Caco-2 (cell line): ENCODE data around the gene NGFR. TPM values are rescaled to one million over a fixed set of nuclear protein-coding genes. Genes with fewer than 3 reads are reported as not detected.

Source experiments
- BruUV-seq: library from RNA; stranded (reverse); fragments of 400-500 nt; replicated peaks from 2 replicates; lab custom pipeline; 2021; lab: Mats Ljungman, UMichigan
- CTCF ChIA-PET: fragments of 300-600 bp; sonication (Branson Sonifier 250); formaldehyde crosslinking; loops from one replicate; lab custom pipeline; 2022; ENCODE audit warnings: antibody characterized with exemption; lab: Charles Lee
- POLR2A ChIA-PET: fragments of 300-600 bp; sonication (Branson Sonifier 250); formaldehyde crosslinking; loops from one replicate; lab custom pipeline; 2022; ENCODE audit warnings: antibody characterized with exemption; lab: Charles Lee
- DNase-seq, 2 experiments: peaks; one replicate each; pipeline versions ENCODE4 v3.0.0 to v3.0.0-alpha.2; 2020 to 2022
- H3K27me3 ChIP-seq: replicated peaks from 2 replicates; pipeline ENCODE4 v1.6.0; 2011; ENCODE audit warnings: low read length; ENCODE audit not compliant: control insufficient read depth, insufficient read depth
- H3K36me3 ChIP-seq: 2 replicates; pipeline ENCODE4 v1.5.1; 2011; ENCODE audit warnings: low read length; ENCODE audit not compliant: control insufficient read depth, insufficient read depth
- H3K4me1 ChIP-seq: fragments of 250-450 bp; sonication (Bioruptor Pico); 2 replicates; pipeline ENCODE4 v1.5.1; 2020; ENCODE audit warnings: mild to moderate bottlenecking
- H3K4me3 ChIP-seq: 2 replicates; pipeline ENCODE4 v1.5.1; 2011; ENCODE audit warnings: low read depth, mild to moderate bottlenecking, control low read depth, low read length
- H3K9me3 ChIP-seq: fragments of 250-450 bp; sonication (Bioruptor Pico); 2 replicates; pipeline ENCODE4 v1.5.1; 2020; ENCODE audit warnings: mild to moderate bottlenecking, moderate library complexity
- H3K27ac Mint-ChIP-seq: one replicate; pipeline ENCODE4 v1.8.0; 2022; ENCODE audit warnings: mixed read lengths; ENCODE audit not compliant: unreplicated experiment
- H3K27me3 Mint-ChIP-seq: one replicate; pipeline ENCODE4 v1.8.0; 2022; ENCODE audit warnings: mixed read lengths; ENCODE audit not compliant: insufficient read depth, unreplicated experiment
- H3K36me3 Mint-ChIP-seq: one replicate; pipeline ENCODE4 v1.8.0; 2022; ENCODE audit warnings: mild to moderate bottlenecking, mixed read lengths; ENCODE audit not compliant: insufficient read depth, unreplicated experiment
- H3K4me1 Mint-ChIP-seq: one replicate; pipeline ENCODE4 v1.8.0; 2022; ENCODE audit warnings: low read depth, mixed read lengths; ENCODE audit not compliant: unreplicated experiment
- H3K4me3 Mint-ChIP-seq: one replicate; pipeline ENCODE4 v1.8.0; 2022; ENCODE audit warnings: mild to moderate bottlenecking, moderate library complexity, mixed read lengths; ENCODE audit not compliant: unreplicated experiment
- H3K9me3 Mint-ChIP-seq: one replicate; pipeline ENCODE4 v1.8.0; 2022; ENCODE audit warnings: mixed read lengths; ENCODE audit not compliant: unreplicated experiment
- CTCF ChIP-seq, 2 experiments: fragments of 200-600 bp in 1 of 2; IDR thresholded peaks; 1 replicate in 1 of 2; 2 replicates in 1 of 2; pipeline versions ENCODE4 v1.5.1 to v1.8.0; 2011 to 2022; ENCODE audit warnings: antibody characterized with exemption in 1 of 2, control low read depth in 1 of 2, inconsistent platforms in 1 of 2, low read depth in 1 of 2, low read length in 1 of 2, mild to moderate bottlenecking in 1 of 2, moderate library complexity in 1 of 2; ENCODE audit not compliant: insufficient read depth in 1 of 2, severe bottlenecking in 1 of 2, unreplicated experiment in 1 of 2
- intact Hi-C: fragments of 100-400 bp; cut with micrococcal nuclease; formaldehyde crosslinking; loops from one replicate; pipeline ENCODE4 v1.10.0; 2022; ENCODE audit not compliant: unreplicated experiment
- total RNA-seq: library from RNA; stranded (reverse); gene quantifications from 2 replicates; pipeline ENCODE4 v1.2.3, GENCODE V29; 2022

The NGFR gene
- total RNA-seq, 1 experiment from 2014 or later, result 1.6 TPM

DNA sequence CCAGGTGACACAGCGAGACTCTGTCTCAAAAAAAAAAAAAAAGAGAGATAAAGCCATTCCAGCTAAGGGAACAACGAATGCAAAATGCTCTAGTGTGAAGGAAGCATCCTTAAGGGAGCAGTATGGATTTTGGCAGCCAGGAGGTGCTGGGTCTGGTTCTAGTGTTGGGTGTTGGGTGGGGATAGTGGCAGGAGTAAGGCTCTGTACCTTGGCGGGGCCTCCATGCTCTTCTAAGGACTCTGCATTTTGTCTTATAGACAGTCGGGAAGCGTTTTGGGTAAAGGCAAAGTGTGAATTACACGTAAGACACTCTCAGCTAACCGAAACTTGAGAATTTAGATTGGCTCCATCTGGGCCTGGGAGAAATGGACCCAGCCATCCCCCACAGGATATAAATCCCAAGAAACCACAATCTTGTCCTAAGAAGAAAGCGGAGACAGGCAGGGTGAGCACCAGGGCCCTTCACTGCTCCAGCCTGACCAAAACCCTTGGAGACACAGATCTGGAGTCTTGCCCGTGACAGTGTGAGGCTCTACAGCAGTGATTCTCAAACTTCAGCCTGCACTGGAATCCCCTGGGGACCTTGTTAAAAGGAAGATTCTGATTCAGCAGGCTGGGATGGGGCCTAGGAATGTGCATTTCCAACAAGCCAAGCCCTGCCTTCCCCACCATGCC, 47.3 kb upstream of the NGFR start:
- Mint-ChIP-seq H3K27me3 (peaks cover 14% of the 10 kb centered on the region), H3K36me3 (peaks cover 5% of the 10 kb centered on the region), H3K27ac (no peak overlapping the region), H3K9me3 (no peaks in the 10 kb centered on the region), H3K4me1 (no peaks in the 10 kb centered on the region), H3K4me3 (no peak overlapping the region)
- intact Hi-C loops, result no loop called here
- Histone ChIP-seq H3K27me3 (no peaks in the 10 kb centered on the region), H3K9me3 (no peaks in the 10 kb centered on the region), H3K4me3 (no peak overlapping the region), H3K4me1 (no peaks in the 10 kb centered on the region), H3K36me3 (no peaks in the 10 kb centered on the region)
- POLR2A ChIA-PET, result no interaction called here
- CTCF ChIA-PET, result no interaction called here
- no peak for DNase-seq
- no TSS peak for BruUV-seq
- no peak for TF ChIP-seq CTCF (IDR thresholded peaks at IDR 0.05; ENCODE audit: insufficient read depth in 1 of 2, low read depth in 1 of 2, low read length in 1 of 2, severe bottlenecking in 1 of 2, unreplicated experiment in 1 of 2)

- CTCF ChIA-PET, result no interaction called here
- POLR2A ChIA-PET, result no interaction called here
- intact Hi-C loops, result no loop called here
- no peaks in the 10 kb centered on the region for H3K4me1 ChIP-seq
- Mint-ChIP-seq H3K27me3 (peaks cover 12% of the 10 kb centered on the region), H3K4me3 (no peak overlapping the region), H3K9me3 (no peaks in the 10 kb centered on the region), H3K27ac (no peak overlapping the region), H3K4me1 (no peaks in the 10 kb centered on the region), H3K36me3 (peaks cover 5% of the 10 kb centered on the region)
- no TSS peak for BruUV-seq
- no peak for TF ChIP-seq CTCF (IDR thresholded peaks at IDR 0.05; ENCODE audit: insufficient read depth in 1 of 2, low read depth in 1 of 2, low read length in 1 of 2, severe bottlenecking in 1 of 2, unreplicated experiment in 1 of 2)
- no peaks in the 10 kb centered on the region for H3K36me3 ChIP-seq
- no peaks in the 10 kb centered on the region for H3K27me3 ChIP-seq
- no peaks in the 10 kb centered on the region for H3K9me3 ChIP-seq
- no peak for DNase-seq
- H3K4me3 ChIP-seq, result no peak overlapping the region
These were observed 44.9 kb upstream of the NGFR start for GRCh38 chr17:49450181-49450580.

- DNase-seq, result no peak
- BruUV-seq, result no TSS peak
- H3K27ac Mint-ChIP-seq, result no peak overlapping the region
- peaks cover 12% of the 10 kb centered on the region for H3K27me3 Mint-ChIP-seq
- Histone ChIP-seq H3K27me3 (no peaks in the 10 kb centered on the region), H3K4me1 (no peaks in the 10 kb centered on the region), H3K9me3 (no peaks in the 10 kb centered on the region), H3K36me3 (no peaks in the 10 kb centered on the region), H3K4me3 (no peak overlapping the region)
- H3K4me3 Mint-ChIP-seq, result no peak overlapping the region
- peaks cover 5% of the 10 kb centered on the region for H3K36me3 Mint-ChIP-seq
- no peaks in the 10 kb centered on the region for H3K9me3 Mint-ChIP-seq
- ChIA-PET CTCF (interaction anchor here (0.7 kb wide), 2 partner anchors 63 to 121 kb away, joined by 5 to 7 read pairs; no protein-coding TSS in a partner anchor), POLR2A (no interaction called here)
- intact Hi-C loops, result no loop called here
- TF ChIP-seq CTCF (IDR thresholded peaks at IDR 0.05; ENCODE audit: insufficient read depth in 1 of 2, low read depth in 1 of 2, low read length in 1 of 2, severe bottlenecking in 1 of 2, unreplicated experiment in 1 of 2), result no peak
- no peaks in the 10 kb centered on the region for H3K4me1 Mint-ChIP-seq
These were observed 44.4 kb upstream of the NGFR start for GRCh38 chr17:49450735-49451134.
